ENCODE measurements around the gene FEZF2. TPM values are rescaled to one million over a fixed set of nuclear protein-coding genes. Genes with fewer than 3 reads are reported as not detected.

Gene FEZF2
- total and polyA plus RNA-seq, 9 of the 15 experiments (the other 6 are each of a cell fraction or from before 2014, with no cell fraction given) = not detected

DNA sequence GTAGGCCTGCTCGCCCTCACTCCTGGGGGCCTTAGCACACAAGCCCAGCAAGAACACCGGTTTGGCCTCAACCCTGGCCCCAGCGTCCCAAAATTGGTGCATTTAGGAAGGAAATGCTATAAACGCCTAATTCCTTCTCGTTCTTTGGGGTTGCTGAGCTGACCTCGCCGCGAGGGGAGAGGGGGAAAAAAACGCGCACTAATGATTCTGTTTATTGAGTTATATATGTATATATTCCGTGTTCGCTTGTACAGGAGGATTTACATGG, 3.9 kb downstream of the FEZF2 start (continued):
- TF ChIP-seq, protein P1, sequence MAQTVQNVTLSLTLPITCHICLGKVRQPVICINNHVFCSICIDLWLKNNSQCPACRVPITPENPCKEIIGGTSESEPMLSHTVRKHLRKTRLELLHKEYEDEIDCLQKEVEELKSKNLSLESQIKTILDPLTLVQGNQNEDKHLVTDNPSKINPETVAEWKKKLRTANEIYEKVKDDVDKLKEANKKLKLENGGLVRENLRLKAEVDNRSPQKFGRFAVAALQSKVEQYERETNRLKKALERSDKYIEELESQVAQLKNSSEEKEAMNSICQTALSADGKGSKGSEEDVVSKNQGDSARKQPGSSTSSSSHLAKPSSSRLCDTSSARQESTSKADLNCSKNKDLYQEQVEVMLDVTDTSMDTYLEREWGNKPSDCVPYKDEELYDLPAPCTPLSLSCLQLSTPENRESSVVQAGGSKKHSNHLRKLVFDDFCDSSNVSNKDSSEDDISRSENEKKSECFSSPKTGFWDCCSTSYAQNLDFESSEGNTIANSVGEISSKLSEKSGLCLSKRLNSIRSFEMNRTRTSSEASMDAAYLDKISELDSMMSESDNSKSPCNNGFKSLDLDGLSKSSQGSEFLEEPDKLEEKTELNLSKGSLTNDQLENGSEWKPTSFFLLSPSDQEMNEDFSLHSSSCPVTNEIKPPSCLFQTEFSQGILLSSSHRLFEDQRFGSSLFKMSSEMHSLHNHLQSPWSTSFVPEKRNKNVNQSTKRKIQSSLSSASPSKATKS (CRISPR knock-in tag; IDR thresholded peaks at IDR 0.05) = no peak
- TF ChIP-seq POLR2B (IDR thresholded peaks at IDR 0.05; ENCODE audit: low read depth, partially characterized antibody) = no peak
- no peak for TF ChIP-seq RCOR1 (IDR thresholded peaks at IDR 0.05; ENCODE audit: borderline replicate concordance in 1 of 2, low read depth in 2 of 2, low read length in 2 of 2)
- TF ChIP-seq NCOR1 (IDR thresholded peaks at IDR 0.05) = no peak
- no peak for TF ChIP-seq CSDE1 (IDR thresholded peaks at IDR 0.05)

DNA sequence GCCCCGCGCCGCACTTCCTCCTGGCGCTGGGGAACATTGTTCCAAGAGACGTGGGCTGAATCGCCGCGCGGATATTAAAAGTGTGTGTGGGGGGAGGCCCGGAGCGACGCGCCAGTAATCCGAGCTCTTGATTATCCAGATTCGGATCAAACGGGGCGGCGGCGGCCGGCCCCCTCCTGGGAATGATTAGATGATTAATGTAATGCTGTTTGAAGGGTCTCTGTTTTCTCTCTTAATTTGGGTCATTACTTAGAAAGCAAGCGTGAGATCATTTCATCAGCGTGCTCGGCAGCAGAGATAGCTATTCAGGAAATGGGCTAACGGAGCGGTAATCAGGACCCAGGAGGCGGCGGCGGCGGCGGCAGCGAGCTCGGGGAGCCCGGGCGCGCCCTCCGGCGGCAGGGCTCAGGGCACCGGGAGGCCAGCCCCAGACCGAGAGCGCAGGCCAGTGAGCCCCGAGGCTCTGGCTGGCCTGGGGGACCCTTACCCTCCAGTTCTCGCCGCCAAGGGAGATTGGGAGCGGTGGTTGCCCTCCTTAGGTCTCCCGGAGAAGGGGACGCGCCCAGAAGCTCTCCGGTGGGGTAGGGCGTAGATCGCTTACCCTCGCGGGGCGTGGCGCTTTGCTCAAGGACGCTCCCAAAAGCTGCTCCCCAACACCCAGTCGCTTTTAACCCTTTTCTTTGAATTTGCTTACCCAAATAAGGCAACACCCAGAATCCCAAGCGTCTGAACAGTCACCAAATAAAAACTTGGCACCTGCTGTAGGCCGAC, 4.5 kb downstream of the FEZF2 start:
- no TSS peak for BruUV-seq (replicated peaks)
- no peaks in the 10 kb centered on the region for H3K79me2 ChIP-seq (ENCODE audit: control insufficient read depth, insufficient read depth, low read length)
- H3K9me1 ChIP-seq (ENCODE audit: control insufficient read depth, insufficient read depth, low read length) = no peaks in the 10 kb centered on the region
- no peaks in the 10 kb centered on the region for H3K4me1 ChIP-seq (replicated peaks in 1 of 2; ENCODE audit: control insufficient read depth in 2 of 2, insufficient read depth in 2 of 2, low read length in 2 of 2)
- no peaks in the 10 kb centered on the region for H3K9me3 ChIP-seq (replicated peaks; ENCODE audit: control insufficient read depth, insufficient read depth, low read depth, low read length)
- H3K4me3 ChIP-seq = no peak overlapping the region
- no peaks in the 10 kb centered on the region for H4K20me1 ChIP-seq (replicated peaks; ENCODE audit: control insufficient read depth, insufficient read depth, low read length)
- DNase-seq (ENCODE audit: extremely low read depth in 1 of 4, low spot score in 3 of 4) (no peak), ATAC-seq (no peak), FAIRE-seq (no peak)
- H3K27me3 ChIP-seq (ENCODE audit: control insufficient read depth in 2 of 2, insufficient read depth in 2 of 2, low read length in 2 of 2) = peaks cover 0 to 43% of the 10 kb centered on the region in 2 experiments; a peak in 2 of 5 replicates
- no peaks in the 10 kb centered on the region for H3K36me3 ChIP-seq (ENCODE audit: control insufficient read depth, insufficient read depth, low read length)
- 16% methylated on average over 33 of the region's 58 CpGs for WGBS (ENCODE audit: insufficient coverage, low coverage, missing lambda C conversion rate)
- in situ Hi-C loops (cut with MboI) (no loop called here), intact Hi-C loops (cut with micrococcal nuclease) (no loop called here)
- no peak overlapping the region for H3K9ac ChIP-seq (ENCODE audit: insufficient read depth in 1 of 2, low read depth in 2 of 2, low read length in 2 of 2)
- POLR2A ChIA-PET = no interaction called here
- H3K4me2 ChIP-seq (ENCODE audit: insufficient read depth, low read length) = no peak overlapping the region
- no peak overlapping the region for H2AFZ ChIP-seq (ENCODE audit: low read depth, low read length)
- no peak overlapping the region for H3K27ac ChIP-seq (ENCODE audit: extremely low read depth, low read depth, low read length)
- CTCF ChIA-PET (ENCODE audit: low intra/inter-chr PET ratio) = no interaction called here
- TF ChIP-seq TCF3 (CRISPR knock-in tag; IDR thresholded peaks at IDR 0.05) = no peak
- TF ChIP-seq, protein P2, sequence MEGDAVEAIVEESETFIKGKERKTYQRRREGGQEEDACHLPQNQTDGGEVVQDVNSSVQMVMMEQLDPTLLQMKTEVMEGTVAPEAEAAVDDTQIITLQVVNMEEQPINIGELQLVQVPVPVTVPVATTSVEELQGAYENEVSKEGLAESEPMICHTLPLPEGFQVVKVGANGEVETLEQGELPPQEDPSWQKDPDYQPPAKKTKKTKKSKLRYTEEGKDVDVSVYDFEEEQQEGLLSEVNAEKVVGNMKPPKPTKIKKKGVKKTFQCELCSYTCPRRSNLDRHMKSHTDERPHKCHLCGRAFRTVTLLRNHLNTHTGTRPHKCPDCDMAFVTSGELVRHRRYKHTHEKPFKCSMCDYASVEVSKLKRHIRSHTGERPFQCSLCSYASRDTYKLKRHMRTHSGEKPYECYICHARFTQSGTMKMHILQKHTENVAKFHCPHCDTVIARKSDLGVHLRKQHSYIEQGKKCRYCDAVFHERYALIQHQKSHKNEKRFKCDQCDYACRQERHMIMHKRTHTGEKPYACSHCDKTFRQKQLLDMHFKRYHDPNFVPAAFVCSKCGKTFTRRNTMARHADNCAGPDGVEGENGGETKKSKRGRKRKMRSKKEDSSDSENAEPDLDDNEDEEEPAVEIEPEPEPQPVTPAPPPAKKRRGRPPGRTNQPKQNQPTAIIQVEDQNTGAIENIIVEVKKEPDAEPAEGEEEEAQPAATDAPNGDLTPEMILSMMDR (IDR thresholded peaks at IDR 0.05 in 2 of 3, conservative IDR thresholded peaks at IDR 0.05 in 1 of 3; ENCODE audit: insufficient read depth in 2 of 3, low read depth in 1 of 3, low read length in 3 of 3) = peak in 1 of 3 experiments; percentile 19; a peak in 1 of 6 replicates
